Testis (tissue), 2 donors: ENCODE data around the gene SLC37A1.

Experiments
- CTCF ChIP-seq, 3 experiments: fragments of 450-650 bp in 2 of 3; fragments of 200-600 bp in 1 of 3; sonication (generic) in 1 of 3; IDR thresholded peaks; one replicate each; pipeline ENCODE4 v1.5.1; 2016 to 2019; ENCODE audit warnings: antibody characterized with exemption in 3 of 3, mild to moderate bottlenecking in 2 of 3, moderate library complexity in 1 of 3
- POLR2A ChIP-seq: fragments of 450-650 bp; IDR thresholded peaks from one replicate; pipeline ENCODE4 v1.6.1; 2017; ENCODE audit warnings: antibody characterized with exemption, mild to moderate bottlenecking, moderate library complexity

- no peak for TF ChIP-seq CTCF (IDR thresholded peaks at IDR 0.05)
- no peak for TF ChIP-seq POLR2A
Measured at GRCh38 chr21:42630626-42631025, 117.0 kb downstream of the SLC37A1 start.
